Activated T-cell treated with anti-CD3 and anti-CD28 coated beads, Interleukin-2, amount 50 U/mL, for 4 hours (primary cell): Measurements from ENCODE around the gene TP53BP2. TPM values are rescaled to one million over a fixed set of nuclear protein-coding genes. Genes with fewer than 3 reads are reported as not detected.
"Not testable (repeated sequence)": the region's sequence is repeated elsewhere in the genome, so short reads cannot be mapped to it uniquely, and the experiment has no call there.

Source experiments
- ATAC-seq, 2 donors: fragments of 200-7000 bp; cut with Tn5 transposase; one replicate each; pipeline ENCODE4 v1.10.0; 2021
- DNase-seq: peaks from one replicate; pipeline ENCODE4 v3.0.0-alpha.2; 2020
- H3K27me3 Mint-ChIP-seq: one replicate; pipeline ENCODE4 v1.8.0; 2021; ENCODE audit warnings: low read depth, mixed read lengths
- H3K36me3 Mint-ChIP-seq: one replicate; pipeline ENCODE4 v1.8.0; 2022; ENCODE audit warnings: mixed read lengths; ENCODE audit not compliant: insufficient read depth
- H3K4me1 Mint-ChIP-seq: one replicate; pipeline ENCODE4 v1.8.0; 2021; ENCODE audit warnings: low read depth, mixed read lengths
- H3K4me3 Mint-ChIP-seq: one replicate; pipeline ENCODE4 v1.8.0; 2021; ENCODE audit warnings: mild to moderate bottlenecking, moderate library complexity, mixed read lengths
- H3K9me3 Mint-ChIP-seq: one replicate; pipeline ENCODE4 v1.8.0; 2021; ENCODE audit warnings: mixed read lengths
- total RNA-seq, 3 donors: library from RNA; stranded (reverse); gene quantifications; one replicate each; pipeline ENCODE4 v1.2.1, GENCODE V29; 2021

Gene TP53BP2
- total RNA-seq, 3 donors from 2014 or later = 60.9 to 89.1 (median 79.1) TPM

DNA sequence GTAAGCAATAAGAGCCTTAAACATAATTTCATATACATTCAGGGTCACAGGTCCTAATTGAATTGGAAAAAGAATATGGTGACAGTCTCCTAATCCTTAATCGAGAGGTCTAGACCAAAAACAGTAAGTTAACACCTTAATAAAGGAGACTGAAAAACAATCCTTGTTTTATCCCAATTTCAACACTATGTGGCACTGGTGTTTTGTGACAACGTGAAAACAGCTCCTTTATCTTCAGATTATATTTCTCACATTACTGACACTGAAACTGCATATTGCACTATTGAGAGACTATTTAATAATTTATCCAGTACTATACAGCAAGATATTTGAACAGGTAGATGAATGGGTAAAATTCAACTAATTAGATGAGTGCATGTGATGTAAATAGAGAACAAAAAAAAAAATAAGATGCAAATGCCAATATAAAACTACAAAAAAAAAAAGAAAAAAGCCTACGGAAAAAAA lies 34.1 kb downstream of the TP53BP2 start:
- Mint-ChIP-seq H3K4me3 (no peak overlapping the region), H3K27me3 (no peaks in the 10 kb centered on the region), H3K36me3 (peaks cover 42% of the 10 kb centered on the region), H3K9me3 (no peaks in the 10 kb centered on the region), H3K4me1 (peaks cover 33% of the 10 kb centered on the region)
- DNase-seq = no peak
- ATAC-seq = peak; percentile 46 to 61

- H3K4me3 Mint-ChIP-seq = no peak overlapping the region
- peaks cover 45% of the 10 kb centered on the region for H3K36me3 Mint-ChIP-seq
- peaks cover 26% of the 10 kb centered on the region for H3K4me1 Mint-ChIP-seq
- ATAC-seq (no peak), DNase-seq (no peak)
- H3K27me3 Mint-ChIP-seq = no peaks in the 10 kb centered on the region
- no peaks in the 10 kb centered on the region for H3K9me3 Mint-ChIP-seq
These were observed 35.2 kb downstream of the TP53BP2 start for GRCh38 chr1:223810586-223810985.

- not testable (repeated sequence) for H3K27me3 Mint-ChIP-seq, H3K4me3 Mint-ChIP-seq, H3K9me3 Mint-ChIP-seq, DNase-seq, ATAC-seq
- H3K36me3 Mint-ChIP-seq = peaks cover 40% of the 10 kb centered on the region
- peaks cover 19% of the 10 kb centered on the region for H3K4me1 Mint-ChIP-seq
These were observed 35.8 kb downstream of the TP53BP2 start for GRCh38 chr1:223809905-223810304.

GRCh38 chr1:223803211-223803610 lies 42.5 kb downstream of the TP53BP2 start:
- DNase-seq (no peak), ATAC-seq (no peak)
- Mint-ChIP-seq H3K4me3 (no peak overlapping the region), H3K27me3 (no peaks in the 10 kb centered on the region), H3K9me3 (no peaks in the 10 kb centered on the region), H3K4me1 (no peaks in the 10 kb centered on the region), H3K36me3 (peaks cover 65% of the 10 kb centered on the region)

DNA sequence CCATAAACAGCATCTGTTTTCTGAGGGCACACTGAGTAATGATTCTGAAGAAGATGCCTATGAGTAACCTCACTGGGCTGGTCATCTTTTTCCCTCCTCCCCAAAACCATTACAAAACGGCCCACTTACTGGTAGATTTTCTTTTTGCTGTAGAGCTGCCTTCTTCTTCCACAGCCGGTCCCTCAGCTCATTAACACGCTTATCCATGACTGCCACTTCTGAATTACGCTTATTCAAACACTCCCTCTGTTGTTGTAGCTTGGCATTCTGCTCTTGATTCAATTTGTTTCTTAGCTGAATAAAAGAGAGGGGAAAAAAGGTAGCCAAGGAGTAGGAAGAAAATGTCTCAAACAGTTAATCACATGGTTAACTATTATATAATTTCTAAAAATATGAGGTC lies 43.1 kb downstream of the TP53BP2 start:
- Mint-ChIP-seq H3K4me3 (no peak overlapping the region), H3K36me3 (peaks cover 69% of the 10 kb centered on the region)

DNA sequence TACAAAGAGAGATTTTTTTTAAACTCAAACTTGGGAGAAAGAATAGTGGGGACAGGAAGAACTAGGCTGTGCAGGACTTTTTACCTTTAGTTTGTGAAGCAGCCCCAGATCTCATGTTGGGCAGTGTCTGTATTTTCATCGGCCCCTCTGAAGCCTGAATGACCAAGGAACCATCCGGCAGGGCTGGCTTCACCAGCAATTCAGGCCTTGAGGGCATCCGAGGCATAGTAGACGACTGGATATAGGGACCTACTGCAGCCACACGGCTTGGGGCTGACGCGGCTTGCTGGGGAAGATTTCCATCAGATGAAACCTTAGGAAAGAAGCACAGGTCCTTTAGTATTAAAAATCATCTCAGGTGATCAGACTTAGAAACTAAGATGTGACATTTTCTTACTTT lies 43.7 kb downstream of the TP53BP2 start:
- H3K9me3 Mint-ChIP-seq = no peaks in the 10 kb centered on the region
- H3K27me3 Mint-ChIP-seq = no peaks in the 10 kb centered on the region

More for the DNA sequence above, 43.1 kb downstream of the TP53BP2 start:
- Mint-ChIP-seq H3K27me3 (no peaks in the 10 kb centered on the region), H3K9me3 (no peaks in the 10 kb centered on the region), H3K4me1 (no peaks in the 10 kb centered on the region)
- DNase-seq (no peak), ATAC-seq (no peak)

GRCh38 chr1:223796210-223796609 lies 49.5 kb downstream of the TP53BP2 start:
- no peak for ATAC-seq
- peaks cover 50% of the 10 kb centered on the region for H3K36me3 Mint-ChIP-seq
- no peaks in the 10 kb centered on the region for H3K4me1 Mint-ChIP-seq
- no peak for DNase-seq
- H3K9me3 Mint-ChIP-seq = no peaks in the 10 kb centered on the region
- H3K27me3 Mint-ChIP-seq = no peaks in the 10 kb centered on the region
- H3K4me3 Mint-ChIP-seq = no peak overlapping the region

More for the DNA sequence above, 43.7 kb downstream of the TP53BP2 start:
- no peak for DNase-seq
- no peak for ATAC-seq
- no peak overlapping the region for H3K4me3 Mint-ChIP-seq
- H3K4me1 Mint-ChIP-seq = no peaks in the 10 kb centered on the region
- peaks cover 66% of the 10 kb centered on the region for H3K36me3 Mint-ChIP-seq

- no peaks in the 10 kb centered on the region for H3K9me3 Mint-ChIP-seq
- H3K4me1 Mint-ChIP-seq = no peaks in the 10 kb centered on the region
- no peak for DNase-seq
- peaks cover 37% of the 10 kb centered on the region for H3K36me3 Mint-ChIP-seq
- ATAC-seq = no peak
- H3K4me3 Mint-ChIP-seq = no peak overlapping the region
- no peaks in the 10 kb centered on the region for H3K27me3 Mint-ChIP-seq
These were observed 51.4 kb downstream of the TP53BP2 start for GRCh38 chr1:223794136-223794880.

- Mint-ChIP-seq H3K36me3 (peaks cover 39% of the 10 kb centered on the region), H3K4me1 (no peaks in the 10 kb centered on the region), H3K27me3 (no peaks in the 10 kb centered on the region), H3K9me3 (no peaks in the 10 kb centered on the region), H3K4me3 (no peak overlapping the region)
- ATAC-seq (no peak), DNase-seq (no peak)
These were observed 52.0 kb downstream of the TP53BP2 start for GRCh38 chr1:223793716-223794115.

DNA sequence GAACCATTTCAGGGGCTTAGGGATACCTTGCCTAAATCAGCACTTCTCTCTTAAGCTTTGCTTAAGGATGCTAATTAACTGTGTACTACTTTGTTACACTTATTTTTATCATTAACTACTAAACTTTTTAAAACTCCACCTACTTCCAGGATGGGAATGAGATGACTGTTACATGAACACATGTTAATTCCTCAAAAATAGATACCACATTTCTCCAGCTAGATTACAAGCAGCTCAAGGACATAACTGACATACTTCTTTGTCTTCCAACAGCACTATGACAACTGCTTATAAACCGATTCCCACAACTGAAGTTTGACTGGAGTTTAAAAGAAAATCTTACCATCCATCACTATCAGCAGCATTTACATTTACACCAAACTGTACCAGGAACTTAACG lies 53.7 kb downstream of the TP53BP2 start:
- DNase-seq (no peak), ATAC-seq (no peak)
- Mint-ChIP-seq H3K4me1 (no peaks in the 10 kb centered on the region), H3K36me3 (peaks cover 33% of the 10 kb centered on the region), H3K9me3 (no peaks in the 10 kb centered on the region), H3K27me3 (no peaks in the 10 kb centered on the region), H3K4me3 (no peak overlapping the region)

GRCh38 chr1:223788746-223789415 lies 56.9 kb downstream of the TP53BP2 start:
- H3K9me3 Mint-ChIP-seq = no peaks in the 10 kb centered on the region
- ATAC-seq (no peak), DNase-seq (no peak)
- peaks cover 37% of the 10 kb centered on the region for H3K36me3 Mint-ChIP-seq
- H3K4me3 Mint-ChIP-seq = no peak overlapping the region
- no peaks in the 10 kb centered on the region for H3K27me3 Mint-ChIP-seq
- H3K4me1 Mint-ChIP-seq = no peaks in the 10 kb centered on the region

- Mint-ChIP-seq H3K27me3 (no peaks in the 10 kb centered on the region), H3K4me3 (no peak overlapping the region), H3K9me3 (no peaks in the 10 kb centered on the region), H3K36me3 (peaks cover 35% of the 10 kb centered on the region), H3K4me1 (no peaks in the 10 kb centered on the region)
- ATAC-seq (no peak), DNase-seq (no peak)
These were observed 59.9 kb downstream of the TP53BP2 start for GRCh38 chr1:223785808-223786207.

DNA sequence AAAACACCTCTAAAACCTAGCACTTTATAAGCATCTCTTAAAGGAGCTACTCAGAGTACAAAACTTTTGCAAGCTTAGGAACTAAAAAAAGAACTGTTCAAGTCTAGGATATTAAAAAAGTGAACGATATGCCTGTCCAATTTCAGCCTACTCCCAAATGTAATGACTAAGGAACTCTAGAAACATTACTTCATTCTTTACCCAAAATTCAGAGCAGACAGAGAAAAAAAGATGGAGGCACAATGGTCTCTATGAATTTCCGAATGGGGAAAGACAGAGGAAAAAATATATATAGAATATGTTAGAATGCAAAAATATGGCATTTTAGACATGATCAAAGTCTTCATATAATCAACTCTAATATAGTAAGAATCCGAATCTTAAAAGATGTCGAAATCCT lies 61.2 kb downstream of the TP53BP2 start:
- ATAC-seq (no peak), DNase-seq (no peak)
- no peak overlapping the region for H3K4me3 Mint-ChIP-seq
- H3K27me3 Mint-ChIP-seq = no peaks in the 10 kb centered on the region
- no peaks in the 10 kb centered on the region for H3K4me1 Mint-ChIP-seq
- H3K36me3 Mint-ChIP-seq = peaks cover 42% of the 10 kb centered on the region
- H3K9me3 Mint-ChIP-seq = no peaks in the 10 kb centered on the region

- DNase-seq = no peak
- no peak for ATAC-seq
- peaks cover 44% of the 10 kb centered on the region for H3K36me3 Mint-ChIP-seq
These were observed 62.1 kb downstream of the TP53BP2 start for GRCh38 chr1:223783676-223784075.

GRCh38 chr1:223780949-223781348 lies 64.8 kb downstream of the TP53BP2 start:
- no peak for DNase-seq
- H3K36me3 Mint-ChIP-seq = peaks cover 56% of the 10 kb centered on the region
- peaks cover 12% of the 10 kb centered on the region for H3K4me1 Mint-ChIP-seq
- no peak for ATAC-seq
- H3K9me3 Mint-ChIP-seq = no peaks in the 10 kb centered on the region
- no peaks in the 10 kb centered on the region for H3K27me3 Mint-ChIP-seq
- H3K4me3 Mint-ChIP-seq = no peak overlapping the region

More at GRCh38 chr1:223783676-223784075, 62.1 kb downstream of the TP53BP2 start:
- no peaks in the 10 kb centered on the region for H3K27me3 Mint-ChIP-seq
- no peaks in the 10 kb centered on the region for H3K4me1 Mint-ChIP-seq
- H3K4me3 Mint-ChIP-seq = no peak overlapping the region
- no peaks in the 10 kb centered on the region for H3K9me3 Mint-ChIP-seq
